ENCODE results near the gene SLC27A2. TPM values are rescaled to one million over a fixed set of nuclear protein-coding genes. Genes with fewer than 3 reads are reported as not detected.
A peak's percentile ranks its signal among the peaks of the same experiment; 100 is the strongest.
"Not testable (repeated sequence)": the region's sequence is repeated elsewhere in the genome, so short reads cannot be mapped to it uniquely, and the experiment has no call there.

SLC27A2 gene
- 10 to 100 TPM; 36.4 to 54.0 TPM for total RNA-seq

DNA sequence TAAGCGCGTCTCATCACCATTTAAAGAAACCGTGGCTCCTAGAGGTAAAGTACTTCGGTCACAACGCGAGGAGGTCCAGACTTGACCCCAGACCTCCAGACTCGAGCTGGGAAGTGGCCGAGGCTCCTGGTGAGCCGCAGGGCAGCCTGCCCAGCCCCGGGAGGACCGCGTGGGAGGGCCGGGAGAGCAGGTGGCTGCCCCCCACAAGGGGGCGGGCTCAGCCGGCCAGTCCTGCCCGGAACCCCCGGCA is at the start of gene SLC27A2:
Gene SLC27A2, plus strand, starts transcription at position 228 of the 250 bp plus-strand sequence. CDS start 232 bp downstream, outside the sequence.
- CTCF ChIA-PET: interaction anchor here (0.7 to 6.7 kb wide), 13 partner anchors 9 to 703 kb away, joined by 3 to 72 read pairs (median 4); partner anchors contain the start of genes ATP8B4 and USP8
- Mint-ChIP-seq H3K9me3 (ENCODE audit: low read depth) (no peaks in the 10 kb centered on the region), H3K4me3 (peak within 1 kb of the TSS; percentile 96), H3K27me3 (no peaks in the 10 kb centered on the region), H3K4me1 (peaks cover 69% of the 10 kb centered on the region), H3K36me3 (peaks cover 19% of the 10 kb centered on the region), H3K27ac (peak within 1 kb of the TSS; percentile 96)
- DNase-seq (no peak), ATAC-seq (peak; percentile 70)

DNA sequence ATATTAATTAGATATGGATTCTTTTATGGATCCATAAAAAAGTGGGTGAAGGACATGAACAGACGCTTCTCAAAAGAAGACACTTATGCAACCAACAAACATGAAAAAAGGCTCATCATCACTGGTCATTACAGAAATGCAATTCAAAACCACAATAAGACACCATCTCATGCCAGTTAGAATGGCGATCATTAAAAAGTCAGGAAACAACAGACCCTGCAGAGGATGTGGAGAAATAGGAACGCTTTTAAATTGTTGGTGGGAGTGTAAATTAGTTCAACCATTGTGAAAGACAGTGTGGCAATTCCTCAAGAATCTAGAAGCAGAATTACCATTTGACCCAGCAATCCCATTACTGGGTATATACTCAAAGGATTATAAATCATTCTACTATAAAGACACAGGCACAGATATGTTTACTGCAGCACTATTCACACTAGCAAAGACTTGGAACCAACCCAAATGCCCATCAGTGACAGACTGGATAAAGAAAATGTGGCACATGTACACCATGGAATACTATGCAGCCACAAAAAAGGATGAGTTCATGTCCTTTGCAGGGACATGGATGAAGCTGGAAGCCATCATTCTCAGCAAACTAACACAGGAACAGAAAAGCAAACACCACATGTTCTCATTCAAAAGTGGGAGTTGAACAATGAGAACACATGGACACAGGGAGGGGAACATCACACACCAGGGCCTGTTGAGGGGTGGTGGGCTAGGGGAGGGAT is 49.6 kb upstream of the SLC27A2 start:
- not testable (repeated sequence) for ATAC-seq; H3K4me3 Mint-ChIP-seq; H3K27me3 Mint-ChIP-seq; DNase-seq; H3K27ac Mint-ChIP-seq; H3K9me3 Mint-ChIP-seq (ENCODE audit: low read depth)
- H3K4me1 Mint-ChIP-seq: peaks cover 55% of the 10 kb centered on the region
- peaks cover 34% of the 10 kb centered on the region for H3K36me3 Mint-ChIP-seq
- CTCF ChIA-PET: interaction anchor here (1.7 to 2.5 kb wide), 2 partner anchors 11 to 13 kb away, joined by 5 to 10 read pairs; partner anchors contain the start of gene ATP8B4

GRCh38 chr15:50134524-50135024 is 47.4 kb upstream of the SLC27A2 start:
- CTCF ChIA-PET: interaction anchor here (0.9 to 5.5 kb wide), 10 partner anchors 8 to 126 kb away, joined by 3 to 73 read pairs (median 4); partner anchors contain the start of genes ATP8B4 and SLC27A2
- H3K4me3 Mint-ChIP-seq: peak overlapping the region; percentile 25

GRCh38 chr15:50135031-50135551 is 46.9 kb upstream of the SLC27A2 start:
- Mint-ChIP-seq H3K4me3 (peak overlapping the region; percentile 50), H3K4me1 (peaks cover 55% of the 10 kb centered on the region), H3K27ac (peak overlapping the region; percentile 90), H3K27me3 (no peaks in the 10 kb centered on the region), H3K36me3 (peaks cover 20% of the 10 kb centered on the region), H3K9me3 (ENCODE audit: low read depth) (peaks cover 3% of the 10 kb centered on the region)
- CTCF ChIA-PET: interaction anchor here (0.9 to 5.5 kb wide), 11 partner anchors 9 to 125 kb away, joined by 3 to 73 read pairs (median 4); partner anchors contain the start of genes ATP8B4 and SLC27A2
- DNase-seq (peak; percentile 88), ATAC-seq (peak; percentile 79)

More at GRCh38 chr15:50134524-50135024, 47.4 kb upstream of the SLC27A2 start:
- peaks cover 3% of the 10 kb centered on the region for H3K9me3 Mint-ChIP-seq (ENCODE audit: low read depth)
- no peaks in the 10 kb centered on the region for H3K27me3 Mint-ChIP-seq
- no peak for DNase-seq
- H3K27ac Mint-ChIP-seq: peak overlapping the region; percentile 90
- H3K36me3 Mint-ChIP-seq: peaks cover 22% of the 10 kb centered on the region
- peaks cover 55% of the 10 kb centered on the region for H3K4me1 Mint-ChIP-seq
- ATAC-seq: peak; percentile 52

GRCh38 chr15:50137330-50137761 is 44.6 kb upstream of the SLC27A2 start:
- peaks cover 16% of the 10 kb centered on the region for H3K36me3 Mint-ChIP-seq
- peak overlapping the region; percentile 61 for H3K4me3 Mint-ChIP-seq
- peak overlapping the region; percentile 88 for H3K27ac Mint-ChIP-seq
- no peaks in the 10 kb centered on the region for H3K9me3 Mint-ChIP-seq (ENCODE audit: low read depth)
- CTCF ChIA-PET: interaction anchor here (0.8 to 5.5 kb wide), 8 partner anchors 19 to 770 kb away, joined by 3 to 73 read pairs (median 3); partner anchors contain the start of gene ATP8B4
- peaks cover 59% of the 10 kb centered on the region for H3K4me1 Mint-ChIP-seq
- no peaks in the 10 kb centered on the region for H3K27me3 Mint-ChIP-seq
- DNase-seq (peak; percentile 75), ATAC-seq (peak; percentile 52)

- Mint-ChIP-seq H3K9me3 (ENCODE audit: low read depth) (no peaks in the 10 kb centered on the region), H3K36me3 (peaks cover 11% of the 10 kb centered on the region), H3K27ac (peak overlapping the region; percentile 88), H3K4me3 (no peak overlapping the region), H3K4me1 (peaks cover 61% of the 10 kb centered on the region), H3K27me3 (no peaks in the 10 kb centered on the region)
- ATAC-seq (no peak), DNase-seq (no peak)
- CTCF ChIA-PET: interaction anchor here (0.6 to 5.5 kb wide), 8 partner anchors 20 to 769 kb away, joined by 3 to 73 read pairs (median 3); partner anchors contain the start of gene ATP8B4
Measured at GRCh38 chr15:50137893-50138292, 44.1 kb upstream of the SLC27A2 start.

DNA sequence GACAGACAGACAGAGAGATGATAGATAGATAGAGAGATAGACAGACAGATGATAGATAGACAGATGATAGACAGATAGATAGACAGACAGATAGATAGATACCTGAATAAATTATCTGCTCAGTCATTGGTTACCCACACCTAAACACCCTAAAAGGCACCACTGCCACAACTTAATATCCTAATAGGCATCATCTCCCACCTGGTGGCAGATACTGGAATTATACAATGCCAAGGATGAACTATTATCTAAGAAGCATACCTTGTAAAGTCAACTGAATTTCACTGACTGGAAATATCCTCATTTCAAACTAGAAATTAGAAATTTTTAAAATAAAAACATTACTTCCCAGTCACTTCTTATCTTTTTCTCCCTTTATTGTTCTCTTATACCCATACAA is 43.6 kb upstream of the SLC27A2 start:
- Mint-ChIP-seq H3K27ac (peak overlapping the region; percentile 88), H3K36me3 (peaks cover 11% of the 10 kb centered on the region), H3K9me3 (ENCODE audit: low read depth) (no peaks in the 10 kb centered on the region), H3K4me1 (peaks cover 63% of the 10 kb centered on the region), H3K4me3 (no peak overlapping the region), H3K27me3 (no peaks in the 10 kb centered on the region)
- DNase-seq (no peak), ATAC-seq (no peak)
- CTCF ChIA-PET: interaction anchor here (0.6 to 5.5 kb wide), 3 partner anchors 20 to 283 kb away, joined by 3 to 73 read pairs (median 3); partner anchors contain the start of gene ATP8B4

- Mint-ChIP-seq H3K9me3 (ENCODE audit: low read depth) (no peaks in the 10 kb centered on the region), H3K4me1 (peaks cover 64% of the 10 kb centered on the region), H3K36me3 (peaks cover 13% of the 10 kb centered on the region), H3K27me3 (no peaks in the 10 kb centered on the region), H3K4me3 (no peak overlapping the region), H3K27ac (no peak overlapping the region)
- ATAC-seq (no peak), DNase-seq (no peak)
- CTCF ChIA-PET: interaction anchor here (0.6 to 1.6 kb wide), 4 partner anchors 9 to 137 kb away, joined by 3 to 8 read pairs (median 4); partner anchors contain the start of gene ATP8B4
Measured at GRCh38 chr15:50140098-50140497, 41.9 kb upstream of the SLC27A2 start.

- ATAC-seq: no peak
- Mint-ChIP-seq H3K27me3 (no peaks in the 10 kb centered on the region), H3K4me1 (peaks cover 60% of the 10 kb centered on the region), H3K9me3 (ENCODE audit: low read depth) (no peaks in the 10 kb centered on the region), H3K27ac (no peak overlapping the region), H3K4me3 (no peak overlapping the region), H3K36me3 (peaks cover 13% of the 10 kb centered on the region)
- CTCF ChIA-PET: interaction anchor here (0.8 to 1.6 kb wide), 2 partner anchors 22 to 31 kb away, joined by 4 to 8 read pairs; partner anchors contain the start of gene ATP8B4
- DNase-seq: no peak
Measured at GRCh38 chr15:50140983-50141382, 41.0 kb upstream of the SLC27A2 start.

DNA sequence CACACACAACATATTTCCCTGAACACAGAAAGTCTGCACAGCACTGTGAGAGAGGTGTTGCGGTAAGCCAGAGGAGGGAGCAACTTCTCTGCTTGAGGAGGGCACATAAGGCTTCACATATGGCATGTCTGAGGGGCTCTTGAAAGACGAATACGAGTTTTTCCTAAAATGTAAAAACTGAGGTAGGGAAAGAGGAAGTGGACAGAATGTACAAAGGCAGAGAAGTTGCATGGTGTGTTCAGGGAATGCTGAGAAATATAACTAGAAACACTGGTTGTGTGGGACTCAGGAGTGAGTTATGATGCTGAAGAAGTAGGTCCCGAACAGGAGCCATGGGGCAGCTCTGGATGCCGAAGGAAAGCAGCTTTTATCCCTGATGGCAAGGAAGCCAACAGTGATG is 40.1 kb upstream of the SLC27A2 start:
- no peaks in the 10 kb centered on the region for H3K9me3 Mint-ChIP-seq (ENCODE audit: low read depth)
- no peak for ATAC-seq
- no peaks in the 10 kb centered on the region for H3K27me3 Mint-ChIP-seq
- peaks cover 11% of the 10 kb centered on the region for H3K36me3 Mint-ChIP-seq
- CTCF ChIA-PET: interaction anchor here (1.5 kb wide), 1 partner anchor 27 kb away, joined by 3 read pairs; no protein-coding TSS in a partner anchor
- H3K27ac Mint-ChIP-seq: no peak overlapping the region
- H3K4me1 Mint-ChIP-seq: peaks cover 57% of the 10 kb centered on the region
- no peak for DNase-seq
- no peak overlapping the region for H3K4me3 Mint-ChIP-seq

GRCh38 chr15:50143255-50143860 is 38.6 kb upstream of the SLC27A2 start:
- CTCF ChIA-PET: no interaction called here
- Mint-ChIP-seq H3K27me3 (no peaks in the 10 kb centered on the region), H3K4me1 (peaks cover 44% of the 10 kb centered on the region), H3K36me3 (peaks cover 8% of the 10 kb centered on the region), H3K27ac (no peak overlapping the region), H3K4me3 (no peak overlapping the region), H3K9me3 (ENCODE audit: low read depth) (no peaks in the 10 kb centered on the region)
- DNase-seq (no peak), ATAC-seq (no peak)

- CTCF ChIA-PET: interaction anchor here (0.7 to 2.6 kb wide), 18 partner anchors 9 to 1283 kb away, joined by 3 to 9 read pairs (median 4); partner anchors contain the start of genes ATP8B4 and FGF7
- H3K27ac Mint-ChIP-seq: no peak overlapping the region
- H3K36me3 Mint-ChIP-seq: peaks cover 8% of the 10 kb centered on the region
- no peaks in the 10 kb centered on the region for H3K27me3 Mint-ChIP-seq
- no peak overlapping the region for H3K4me3 Mint-ChIP-seq
- peaks cover 44% of the 10 kb centered on the region for H3K4me1 Mint-ChIP-seq
- no peak for DNase-seq
- H3K9me3 Mint-ChIP-seq (ENCODE audit: low read depth): no peaks in the 10 kb centered on the region
- ATAC-seq: no peak
Measured at GRCh38 chr15:50144341-50145120, 37.5 kb upstream of the SLC27A2 start.

Data from activated CD8-positive, alpha-beta memory T cell treated with anti-CD3 and anti-CD28 coated beads, Interleukin-2, amount 10 ng/mL, durations not matched to agents 7 days and 5 days (primary cell).